ENCODE data around the gene GRIN1.

Gene GRIN1

DNA sequence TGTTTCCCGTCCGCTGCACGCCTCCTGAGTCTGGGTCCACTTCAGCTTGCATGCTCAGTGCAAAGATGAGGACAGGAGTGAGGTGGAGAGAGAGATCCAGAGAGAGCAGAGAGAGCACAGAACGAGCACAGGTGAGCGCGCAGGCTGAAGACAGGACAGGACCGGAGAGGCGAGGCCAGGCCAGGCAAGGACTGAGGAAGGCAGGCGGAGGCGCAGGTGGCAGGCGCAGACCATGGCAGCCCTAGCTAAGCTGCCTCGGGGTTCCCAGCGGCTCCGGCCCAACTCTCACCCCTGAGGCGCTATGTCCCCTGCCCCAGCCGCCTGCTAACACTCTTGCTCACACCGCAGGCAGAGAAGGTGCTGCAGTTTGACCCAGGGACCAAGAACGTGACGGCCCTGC, 9.7 kb downstream of the GRIN1 start:
- TF ChIP-seq, protein P1, sequence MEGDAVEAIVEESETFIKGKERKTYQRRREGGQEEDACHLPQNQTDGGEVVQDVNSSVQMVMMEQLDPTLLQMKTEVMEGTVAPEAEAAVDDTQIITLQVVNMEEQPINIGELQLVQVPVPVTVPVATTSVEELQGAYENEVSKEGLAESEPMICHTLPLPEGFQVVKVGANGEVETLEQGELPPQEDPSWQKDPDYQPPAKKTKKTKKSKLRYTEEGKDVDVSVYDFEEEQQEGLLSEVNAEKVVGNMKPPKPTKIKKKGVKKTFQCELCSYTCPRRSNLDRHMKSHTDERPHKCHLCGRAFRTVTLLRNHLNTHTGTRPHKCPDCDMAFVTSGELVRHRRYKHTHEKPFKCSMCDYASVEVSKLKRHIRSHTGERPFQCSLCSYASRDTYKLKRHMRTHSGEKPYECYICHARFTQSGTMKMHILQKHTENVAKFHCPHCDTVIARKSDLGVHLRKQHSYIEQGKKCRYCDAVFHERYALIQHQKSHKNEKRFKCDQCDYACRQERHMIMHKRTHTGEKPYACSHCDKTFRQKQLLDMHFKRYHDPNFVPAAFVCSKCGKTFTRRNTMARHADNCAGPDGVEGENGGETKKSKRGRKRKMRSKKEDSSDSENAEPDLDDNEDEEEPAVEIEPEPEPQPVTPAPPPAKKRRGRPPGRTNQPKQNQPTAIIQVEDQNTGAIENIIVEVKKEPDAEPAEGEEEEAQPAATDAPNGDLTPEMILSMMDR (conservative IDR thresholded peaks at IDR 0.05; ENCODE audit: low read depth) = no peak
- DNase-seq (ENCODE audit: low spot score) = no peak
- peak overlapping the region; percentile 75; the same call in 1 of the 2 replicates for H3K27ac ChIP-seq
- POLR2A ChIA-PET (ENCODE audit: low non-redundant PET) = no interaction called here
- CTCF ChIA-PET = no interaction called here

DNA sequence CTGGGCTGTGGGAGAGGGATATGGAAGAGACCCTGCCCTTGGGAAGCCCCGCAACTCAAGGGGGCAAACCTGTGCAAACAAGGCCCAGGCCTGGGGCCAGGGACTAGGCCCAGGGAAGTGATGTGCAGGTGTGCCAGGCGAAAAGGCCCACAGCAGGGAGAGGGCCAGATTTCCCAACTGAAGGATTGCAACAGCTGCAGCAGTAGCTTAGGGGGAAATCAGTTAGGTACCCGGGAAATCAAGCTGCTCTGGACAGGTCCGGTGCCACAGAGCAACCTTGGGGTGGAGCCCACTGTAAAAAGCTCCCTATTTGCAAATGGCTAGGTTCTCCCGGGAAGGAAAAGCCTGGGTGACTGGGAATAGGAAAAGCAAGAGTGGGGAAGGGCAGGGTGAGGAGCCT, 10.4 kb downstream of the GRIN1 start:
- ChIA-PET POLR2A (ENCODE audit: low non-redundant PET) (no interaction called here), CTCF (no interaction called here)
- TF ChIP-seq, protein P1 (conservative IDR thresholded peaks at IDR 0.05; ENCODE audit: low read depth) = no peak
- DNase-seq (ENCODE audit: low spot score) = no peak
- H3K27ac ChIP-seq = peak overlapping the region; percentile 75

DNA sequence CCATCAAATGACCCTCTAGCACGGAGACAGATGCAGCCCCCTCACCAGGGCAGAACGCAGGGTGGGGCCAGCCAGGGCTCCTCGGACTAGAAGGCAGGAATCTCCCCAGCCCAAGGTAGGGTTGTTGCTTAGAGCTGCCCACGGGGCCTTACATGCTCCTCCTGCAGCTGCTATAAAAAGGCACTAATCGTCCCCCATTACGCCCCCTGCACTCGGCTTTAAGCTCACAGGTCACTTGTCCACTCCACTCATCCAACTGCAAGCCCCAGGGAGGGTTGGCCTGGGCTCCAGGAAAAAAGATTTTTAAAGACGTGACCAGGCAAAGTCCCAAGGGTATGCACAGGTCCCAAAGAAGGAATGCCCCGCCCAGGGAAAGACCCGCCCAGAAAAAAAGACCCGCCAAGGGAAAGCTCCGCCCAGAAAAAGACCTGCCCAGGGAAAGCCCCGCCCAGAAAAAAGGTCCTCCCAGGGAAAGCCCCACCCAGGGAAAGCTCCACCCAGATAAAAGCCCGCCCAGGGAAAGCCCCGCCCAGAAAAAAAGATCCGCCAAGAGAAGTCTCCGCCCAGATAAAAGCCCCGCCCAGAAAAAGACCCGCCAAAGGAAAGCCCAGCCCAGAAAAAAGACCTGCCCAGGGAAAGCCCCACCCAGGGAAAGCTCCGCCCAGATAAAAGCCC, 11.1 kb downstream of the GRIN1 start:
- peak; percentile 92 for DNase-seq (ENCODE audit: low spot score)
- CTCF ChIA-PET = interaction anchor here (0.7 to 1.0 kb wide), 2 partner anchors 121 to 439 kb away, joined by 3 read pairs; partner anchors contain the start of gene ABCA2
- POLR2A ChIA-PET (ENCODE audit: low non-redundant PET) = interaction anchor here (0.7 to 1.5 kb wide), 2 partner anchors 21 to 63 kb away, joined by 3 to 4 read pairs; no protein-coding TSS in a partner anchor
- TF ChIP-seq, protein P1 (conservative IDR thresholded peaks at IDR 0.05; ENCODE audit: low read depth) = no peak
- peak overlapping the region; percentile 75 for H3K27ac ChIP-seq

DNA sequence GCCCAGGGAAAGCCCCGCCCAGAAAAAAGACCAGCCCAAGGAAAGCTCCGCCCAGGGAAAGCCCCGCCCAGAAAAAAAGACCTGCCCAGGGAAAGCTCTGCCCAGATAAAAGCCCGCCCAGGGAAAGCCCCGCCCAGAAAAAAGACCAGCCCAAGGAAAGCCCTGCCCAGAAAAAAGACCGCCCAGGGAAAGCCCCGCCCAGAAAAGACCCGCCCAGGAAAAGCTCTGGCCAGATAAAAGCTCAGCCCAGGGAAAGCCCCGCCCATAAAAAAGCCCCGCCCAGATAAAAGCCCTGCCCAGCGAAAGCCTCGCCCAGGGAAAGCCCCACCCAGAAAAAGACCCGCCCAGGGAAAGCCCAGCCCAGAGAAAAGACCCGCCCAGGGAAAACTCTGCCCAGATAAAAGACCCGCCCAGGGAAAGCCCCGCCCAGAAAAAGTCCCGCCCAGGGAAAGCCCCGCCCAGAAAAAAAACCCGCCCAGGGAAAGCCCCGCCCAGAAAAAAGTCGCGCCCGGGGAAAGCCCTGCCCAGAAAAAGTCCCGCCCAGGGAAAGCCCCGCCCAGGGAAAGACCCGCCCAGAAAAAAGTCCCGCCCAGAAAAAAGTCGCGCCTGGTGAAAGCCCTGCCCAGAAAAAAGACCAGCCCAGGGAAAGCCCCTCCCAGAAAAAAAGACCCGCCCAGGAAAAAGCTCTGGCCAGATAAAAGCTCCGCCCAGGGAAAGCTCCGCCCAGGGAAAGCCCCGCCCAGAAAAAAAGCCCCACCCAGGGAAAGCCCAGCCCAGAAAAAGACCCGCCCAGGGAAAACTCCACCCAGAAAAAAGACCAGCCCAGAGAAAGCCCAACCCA, 11.9 kb downstream of the GRIN1 start:
- DNase-seq (ENCODE audit: low spot score) = peak; percentile 92
- ChIA-PET CTCF (interaction anchor here (0.6 to 1.0 kb wide), 4 partner anchors 18 to 145 kb away, joined by 3 to 4 read pairs (median 3); partner anchors contain the start of gene ABCA2), POLR2A (ENCODE audit: low non-redundant PET) (interaction anchor here (0.7 to 1.5 kb wide), 2 partner anchors 21 to 63 kb away, joined by 3 to 4 read pairs; no protein-coding TSS in a partner anchor)
- TF ChIP-seq, protein P1 (conservative IDR thresholded peaks at IDR 0.05; ENCODE audit: low read depth) = no peak
- H3K27ac ChIP-seq = peak overlapping the region; percentile 75

DNA sequence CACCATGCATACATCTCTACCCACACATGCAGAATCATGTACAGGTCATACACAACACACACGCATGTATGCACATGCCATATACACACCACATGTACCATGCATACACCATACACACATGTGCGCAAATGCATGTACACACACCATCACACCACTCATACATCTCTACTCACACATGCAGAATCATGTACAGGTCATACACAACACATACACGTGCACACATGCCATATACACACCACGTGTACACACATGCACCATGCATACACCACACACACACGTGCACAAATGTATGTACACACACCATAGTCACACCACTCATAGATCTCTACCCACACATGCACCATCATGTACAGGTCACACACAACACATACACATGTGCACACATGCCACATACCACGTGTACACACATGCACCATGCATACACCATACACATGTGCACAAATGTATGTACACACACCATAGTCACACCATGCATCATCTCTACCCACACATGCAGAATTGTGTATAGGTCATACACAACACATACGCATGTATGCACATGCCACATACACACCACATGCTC, 14.0 kb downstream of the GRIN1 start:
- POLR2A ChIA-PET (ENCODE audit: low non-redundant PET) = no interaction called here
- CTCF ChIA-PET = no interaction called here
- DNase-seq (ENCODE audit: low spot score) = no peak

More for the DNA sequence above, 14.0 kb downstream of the GRIN1 start:
- H3K27ac ChIP-seq = no peak overlapping the region
- TF ChIP-seq, protein P1 (conservative IDR thresholded peaks at IDR 0.05; ENCODE audit: low read depth) = no peak

Data from RWPE1 (cell line).